Adrenal gland (tissue), 5 donors: ENCODE measurements around the gene MBNL2.

ENCODE experiments used
- CTCF ChIP-seq, 6 experiments: fragments of 450-650 bp in 4 of 6; fragments of 200-600 bp in 2 of 6; sonication (generic) in 1 of 6; IDR thresholded peaks; 1 replicate in 5 of 6; 2 replicates in 1 of 6; pipeline versions ENCODE4 v1.5.1 to v1.8.0; 2016 to 2021; ENCODE audit warnings: antibody characterized with exemption in 6 of 6, mild to moderate bottlenecking in 2 of 6, moderate library complexity in 1 of 6
- POLR2A ChIP-seq, 2 donors: fragments of 450-650 bp; IDR thresholded peaks; one replicate each; pipeline ENCODE4 v1.6.1; 2017; ENCODE audit warnings: antibody characterized with exemption in 2 of 2, mild to moderate bottlenecking in 2 of 2, moderate library complexity in 1 of 2
- donor health status: DM: no; HTN: no; CAD: no.

DNA sequence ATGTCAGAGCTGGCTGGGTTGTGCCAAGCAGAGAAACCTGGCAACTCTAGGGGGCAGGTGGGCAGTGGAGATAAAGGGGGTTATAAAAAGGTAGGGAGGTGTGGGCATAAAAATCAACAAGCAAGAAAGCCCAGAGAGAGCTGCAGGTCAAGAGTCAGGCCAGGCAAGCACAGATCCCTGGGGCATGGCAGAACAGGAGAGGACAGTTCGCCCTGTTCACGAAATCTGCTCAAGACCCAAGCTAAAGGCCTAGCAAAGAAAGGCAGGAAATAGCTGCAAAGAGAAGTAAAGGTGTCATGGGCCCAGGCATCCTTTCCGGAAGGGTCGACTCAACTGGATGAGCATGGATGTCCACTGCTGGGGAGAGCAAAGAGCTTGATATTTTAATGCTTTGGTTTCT is 3.4 kb downstream of the MBNL2 start:
- no peak for TF ChIP-seq CTCF (IDR thresholded peaks at IDR 0.05)
- TF ChIP-seq POLR2A (IDR thresholded peaks at IDR 0.05), result no peak
